H9 (cell line): ENCODE data around the gene KLC4. TPM values are rescaled to one million over a fixed set of nuclear protein-coding genes. Genes with fewer than 3 reads are reported as not detected.

ENCODE experiments used
- DNase-seq: peaks from one replicate; pipeline ENCODE4 v3.0.0-alpha.2; 2017
- H2AFZ ChIP-seq: one replicate; pipeline ENCODE4 v1.6.1; 2013; ENCODE audit warnings: mild to moderate bottlenecking, low read length, control low read depth, moderate library complexity
- H2AK5ac ChIP-seq: 2 replicates; pipeline ENCODE4 v1.6.1; 2013; ENCODE audit warnings: low read length, control low read depth, mixed read lengths; ENCODE audit not compliant: insufficient read length
- H2BK120ac ChIP-seq: one replicate; pipeline ENCODE4 v1.6.1; 2013; ENCODE audit warnings: low read depth, mild to moderate bottlenecking, low read length, control low read depth, inconsistent platforms; ENCODE audit not compliant: poor library complexity, severe bottlenecking
- H2BK12ac ChIP-seq: 2 replicates; pipeline ENCODE4 v1.6.1; 2013; ENCODE audit warnings: low read length, control low read depth, mixed read lengths, low read depth; ENCODE audit not compliant: insufficient read length
- H2BK15ac ChIP-seq: 2 replicates; pipeline ENCODE4 v1.6.1; 2013; ENCODE audit warnings: low read depth, low read length, control low read depth
- H2BK20ac ChIP-seq: one replicate; pipeline ENCODE4 v1.6.1; 2013; ENCODE audit warnings: low read depth, mild to moderate bottlenecking, low read length, control low read depth, inconsistent platforms; ENCODE audit not compliant: poor library complexity, severe bottlenecking
- H2BK5ac ChIP-seq: 2 replicates; pipeline ENCODE4 v1.6.1; 2013; ENCODE audit warnings: low read length, control low read depth, mixed read lengths; ENCODE audit not compliant: insufficient read length
- H3K14ac ChIP-seq: 2 replicates; pipeline ENCODE4 v1.6.1; 2013; ENCODE audit warnings: low read length, control low read depth; ENCODE audit not compliant: insufficient read depth
- H3K18ac ChIP-seq: 2 replicates; pipeline ENCODE4 v1.6.1; 2013; ENCODE audit warnings: low read depth, mild to moderate bottlenecking, mixed read lengths, low read length, control low read depth; ENCODE audit not compliant: insufficient read length
- H3K23ac ChIP-seq: 2 replicates; pipeline ENCODE4 v1.6.1; 2013; ENCODE audit warnings: low read length, control low read depth, mixed read lengths, low read depth; ENCODE audit not compliant: insufficient read length
- H3K23me2 ChIP-seq: 2 replicates; pipeline ENCODE4 v1.6.1; 2013; ENCODE audit warnings: low read depth, mild to moderate bottlenecking, mixed read lengths, low read length, control low read depth; ENCODE audit not compliant: insufficient read length, poor library complexity, severe bottlenecking
- H3K27ac ChIP-seq: 2 replicates; pipeline ENCODE4 v1.5.1; 2013; ENCODE audit warnings: low read length, control low read depth, mixed read lengths, low read depth; ENCODE audit not compliant: insufficient read length
- H3K27me3 ChIP-seq: 2 replicates; pipeline ENCODE4 v1.6.1; 2013; ENCODE audit warnings: low read length, control low read depth, inconsistent platforms; ENCODE audit not compliant: insufficient read depth
- H3K4ac ChIP-seq: 2 replicates; pipeline ENCODE4 v1.6.1; 2013; ENCODE audit warnings: low read depth, mild to moderate bottlenecking, control low read depth, inconsistent platforms, low read length, moderate library complexity
- H3K4me1 ChIP-seq: 2 replicates; pipeline ENCODE4 v1.6.1; 2013; ENCODE audit warnings: low read length, control low read depth, inconsistent platforms; ENCODE audit not compliant: insufficient read depth
- H3K4me2 ChIP-seq: 2 replicates; pipeline ENCODE4 v1.6.1; 2013; ENCODE audit warnings: low read length, control low read depth, mixed read lengths; ENCODE audit not compliant: insufficient read length, insufficient read depth
- H3K56ac ChIP-seq: 2 replicates; pipeline ENCODE4 v1.6.1; 2013; ENCODE audit warnings: low read depth, mild to moderate bottlenecking, mixed read lengths, low read length, control low read depth; ENCODE audit not compliant: insufficient read length
- H3K79me1 ChIP-seq: 2 replicates; pipeline ENCODE4 v1.6.1; 2013; ENCODE audit warnings: low read depth, mild to moderate bottlenecking, moderate library complexity, low read length, control low read depth, inconsistent platforms; ENCODE audit not compliant: insufficient read depth, poor library complexity, severe bottlenecking
- H3K79me2 ChIP-seq: 2 replicates; pipeline ENCODE4 v1.6.1; 2013; ENCODE audit warnings: low read length, control low read depth, inconsistent platforms; ENCODE audit not compliant: insufficient read depth
- H3K9ac ChIP-seq: 2 replicates; pipeline ENCODE4 v1.6.1; 2013; ENCODE audit warnings: low read length, control low read depth, mixed read lengths; ENCODE audit not compliant: insufficient read length; ENCODE audit errors: extremely low read depth
- H3K9me3 ChIP-seq: one replicate; pipeline ENCODE4 v1.6.1; 2013; ENCODE audit warnings: low read depth, low read length, inconsistent platforms; ENCODE audit not compliant: control insufficient read depth
- H3T11ph ChIP-seq: one replicate; pipeline ENCODE4 v1.6.1; 2013; ENCODE audit warnings: mild to moderate bottlenecking, low read length, control low read depth, inconsistent platforms
- H4K20me1 ChIP-seq: one replicate; pipeline ENCODE4 v1.6.1; 2013; ENCODE audit not compliant: control insufficient read depth, insufficient read length, insufficient read depth
- H4K5ac ChIP-seq: 2 replicates; pipeline ENCODE4 v1.6.1; 2013; ENCODE audit warnings: low read depth, mild to moderate bottlenecking, mixed read lengths, low read length, control low read depth; ENCODE audit not compliant: insufficient read length
- H4K8ac ChIP-seq: replicated peaks from 2 replicates; pipeline ENCODE4 v1.6.1; 2013; ENCODE audit warnings: low read length, control low read depth, mixed read lengths, low read depth; ENCODE audit not compliant: insufficient read length
- H4K91ac ChIP-seq: 2 replicates; pipeline ENCODE4 v1.6.1; 2013; ENCODE audit warnings: low read depth, mild to moderate bottlenecking, moderate library complexity, mixed read lengths, low read length, control low read depth; ENCODE audit not compliant: insufficient read length
- H3K27ac Mint-ChIP-seq, 3 experiments: 2 replicates in 2 of 3; 3 replicates in 1 of 3; pipeline ENCODE4 v1.8.0; 2020 to 2021; ENCODE audit warnings: mixed read lengths in 3 of 3, mild to moderate bottlenecking in 1 of 3, moderate library complexity in 1 of 3
- H3K27me3 Mint-ChIP-seq: 2 replicates; pipeline ENCODE4 v1.8.0; 2021; ENCODE audit warnings: low read depth, mild to moderate bottlenecking, moderate library complexity, mixed read lengths
- H3K36me3 Mint-ChIP-seq, 3 experiments: 2 replicates in 2 of 3; 3 replicates in 1 of 3; pipeline ENCODE4 v1.8.0; 2020 to 2021; ENCODE audit warnings: low read depth in 3 of 3, mixed read lengths in 3 of 3; ENCODE audit not compliant: insufficient read depth in 1 of 3
- H3K4me1 Mint-ChIP-seq, 2 experiments: 2 replicates each; pipeline ENCODE4 v1.8.0; 2020; ENCODE audit warnings: mixed read lengths in 2 of 2
- H3K4me3 Mint-ChIP-seq, 2 experiments: 2 replicates in 1 of 2; 3 replicates in 1 of 2; pipeline ENCODE4 v1.8.0; 2020 to 2021; ENCODE audit warnings: mild to moderate bottlenecking in 2 of 2, mixed read lengths in 2 of 2, moderate library complexity in 1 of 2
- H3K9me3 Mint-ChIP-seq, 2 experiments: 2 replicates in 1 of 2; 3 replicates in 1 of 2; pipeline ENCODE4 v1.8.0; 2020; ENCODE audit warnings: mild to moderate bottlenecking in 2 of 2, mixed read lengths in 2 of 2, moderate library complexity in 1 of 2
- CTCF ChIP-seq: fragments of 200-600 bp; sonication (generic); conservative IDR thresholded peaks from 3 replicates; pipeline ENCODE4 v1.8.0; 2021; ENCODE audit warnings: antibody characterized with exemption, mild to moderate bottlenecking
- WGBS: extraction: QIAGEN DNeasy Blood & Tissue Kit; methylation state at CpG from one replicate; pipeline ENCODE4 v1.1.7; 2013; ENCODE audit warnings: missing lambda C conversion rate, low lambda C conversion rate, mixed read lengths; ENCODE audit not compliant: insufficient read length; ENCODE audit errors: extremely low coverage; 5-methylcytosine and 5-hydroxymethylcytosine counted together
- total RNA-seq: library from RNA; stranded (reverse); gene quantifications from 2 replicates; pipeline ENCODE4 v1.2.1, GENCODE V29; 2021

KLC4 gene
- total RNA-seq, 1 experiment from 2014 or later: 29.7 TPM

GRCh38 chr6:43122146-43122545, 62.7 kb downstream of the KLC4 start:
- H2BK5ac ChIP-seq: no peak overlapping the region
- H3K4me1 Mint-ChIP-seq: peaks cover 46 to 59% of the 10 kb centered on the region in 2 experiments
- no peaks in the 10 kb centered on the region for H3K27me3 ChIP-seq
- no peak overlapping the region for H3K27ac ChIP-seq
- H3K23ac ChIP-seq: no peak overlapping the region
- no peak overlapping the region for H2BK12ac ChIP-seq
- no peak overlapping the region for H4K5ac ChIP-seq
- no peaks in the 10 kb centered on the region; a peak in 1 of 7 replicates for H3K36me3 Mint-ChIP-seq
- no peaks in the 10 kb centered on the region for H3K9me3 Mint-ChIP-seq
- H3K14ac ChIP-seq: no peak overlapping the region
- no peak overlapping the region for H3K4me2 ChIP-seq
- no peaks in the 10 kb centered on the region for H3K79me1 ChIP-seq
- no peaks in the 10 kb centered on the region for H3K9me3 ChIP-seq
- H3K4ac ChIP-seq: no peak overlapping the region
- DNase-seq: no peak
- no peak overlapping the region for H2BK15ac ChIP-seq
- H3K79me2 ChIP-seq: peaks cover 3% of the 10 kb centered on the region; the same call in 1 of the 2 replicates
- no peak overlapping the region for H4K91ac ChIP-seq
- H2BK120ac ChIP-seq: no peak overlapping the region
- H3K18ac ChIP-seq: no peak overlapping the region
- no peak overlapping the region for H2BK20ac ChIP-seq
- no peak overlapping the region for H2AK5ac ChIP-seq
- no peak overlapping the region for H3K27ac Mint-ChIP-seq
- H4K8ac ChIP-seq: no peak overlapping the region
- no CpG with 5 or more reads among the region's 2 CpGs for WGBS
- no peaks in the 10 kb centered on the region for H3K4me1 ChIP-seq
- no peak for TF ChIP-seq CTCF
- no peak overlapping the region for H3T11ph ChIP-seq
- no peak overlapping the region for H3K9ac ChIP-seq
- no peaks in the 10 kb centered on the region for H3K27me3 Mint-ChIP-seq
- H3K56ac ChIP-seq: no peak overlapping the region
- H3K4me3 Mint-ChIP-seq: no peak overlapping the region
- no peaks in the 10 kb centered on the region for H4K20me1 ChIP-seq
- no peaks in the 10 kb centered on the region for H3K23me2 ChIP-seq
- H2AFZ ChIP-seq: no peak overlapping the region
